Fibroblast of pulmonary artery (primary cell): ENCODE data around the gene TBR1.

Experiments
- DNase-seq: peaks from one replicate; pipeline ENCODE4 v3.0.0-alpha.2; 2010; ENCODE audit warnings: low read depth
- H3K4me3 ChIP-seq: replicated peaks from 2 replicates; pipeline ENCODE4 v1.5.1; 2011; ENCODE audit warnings: low read depth, mild to moderate bottlenecking, control low read depth, low read length, moderate library complexity
- CTCF ChIP-seq: IDR thresholded peaks from 2 replicates; pipeline ENCODE4 v1.5.1; 2011; ENCODE audit warnings: mild to moderate bottlenecking, control low read depth, low read length, inconsistent platforms; ENCODE audit errors: missing control alignments

TBR1 gene

DNA sequence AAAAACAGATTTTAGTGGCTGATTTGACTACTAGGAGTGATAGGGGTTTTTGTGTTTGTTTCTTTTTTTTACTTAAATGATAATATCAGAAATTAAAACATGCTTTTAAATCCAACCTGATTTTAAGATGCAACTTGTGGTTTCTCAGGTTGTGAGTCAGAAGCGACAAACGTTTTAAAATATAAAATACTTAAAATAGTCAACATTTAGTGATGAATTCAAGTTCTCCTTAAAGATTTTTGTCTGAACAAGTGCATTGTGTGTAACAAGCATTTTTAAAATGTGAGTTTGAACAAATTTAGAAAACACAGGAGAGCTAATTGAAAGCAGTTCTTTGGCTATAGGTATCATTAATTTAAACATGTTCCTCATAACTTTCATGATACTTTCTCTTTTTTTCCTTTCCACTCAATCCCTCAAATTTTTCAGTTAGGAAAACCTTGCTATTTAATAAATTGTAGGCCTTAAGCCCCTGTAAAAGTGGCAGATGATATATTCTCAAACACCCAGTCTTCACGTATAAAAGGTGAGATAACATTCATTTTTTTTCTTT is 3.6 kb downstream of the TBR1 start:
- no peak overlapping the region for H3K4me3 ChIP-seq
- DNase-seq = no peak
- TF ChIP-seq CTCF = no peak

GRCh38 chr2:161420406-161421074 is 4.4 kb downstream of the TBR1 start:
- TF ChIP-seq CTCF = no peak
- no peak for DNase-seq
- no peak overlapping the region for H3K4me3 ChIP-seq

DNA sequence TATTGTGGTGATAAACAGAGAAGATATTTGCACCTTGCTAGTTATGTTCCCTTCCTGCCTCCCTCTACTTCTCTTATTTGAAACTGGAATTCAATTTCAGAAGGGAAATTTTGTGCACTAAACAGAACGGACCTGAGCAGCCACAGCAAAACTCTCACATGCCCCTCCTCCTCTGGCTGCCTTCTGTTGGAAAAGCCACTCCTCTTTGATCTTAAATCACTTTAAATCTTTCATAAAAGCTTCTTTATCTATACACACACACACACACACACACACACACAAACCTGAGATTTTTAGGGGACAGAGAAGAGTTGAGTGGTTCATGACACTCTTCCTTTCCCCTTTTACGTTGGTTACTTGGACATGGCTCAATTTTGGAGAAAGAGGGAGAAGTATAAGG is 5.6 kb downstream of the TBR1 start:
- no peak for DNase-seq
- H3K4me3 ChIP-seq = no peak overlapping the region
- no peak for TF ChIP-seq CTCF

DNA sequence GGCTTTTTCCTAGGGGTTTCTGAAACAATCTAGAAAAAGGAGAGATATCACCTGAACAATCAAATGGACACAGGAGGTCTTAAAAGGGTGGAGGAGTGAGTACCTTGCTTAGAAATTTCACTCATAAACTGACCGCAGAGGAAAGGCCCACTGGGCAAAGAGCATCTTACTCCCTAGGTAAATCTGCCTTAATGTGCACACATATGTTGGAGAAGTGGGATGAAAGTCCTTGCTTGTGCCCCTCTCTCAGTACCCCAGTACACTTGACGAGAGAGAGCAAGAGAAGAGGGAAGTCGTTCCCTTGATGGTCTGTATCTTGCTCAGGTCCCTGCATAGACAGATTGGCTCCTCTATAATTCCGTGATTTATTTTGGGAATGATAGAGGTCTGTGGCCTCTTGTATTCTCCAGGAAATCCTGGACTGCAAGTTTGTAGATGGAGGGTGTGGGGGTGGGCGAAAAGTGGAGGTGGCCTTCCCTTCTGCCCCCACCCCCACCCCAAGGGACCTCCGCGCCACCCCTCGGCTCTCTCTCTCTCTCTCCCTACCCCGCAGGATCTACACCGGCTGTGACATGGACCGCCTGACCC is 6.8 kb downstream of the TBR1 start:
- no peak for TF ChIP-seq CTCF
- H3K4me3 ChIP-seq = no peak overlapping the region
- no peak for DNase-seq

- DNase-seq = no peak
- H3K4me3 ChIP-seq = no peak overlapping the region
Observed at GRCh38 chr2:161423421-161424393, 7.6 kb downstream of the TBR1 start.

GRCh38 chr2:161424394-161424769 is 8.3 kb downstream of the TBR1 start:
- no peak for DNase-seq
- TF ChIP-seq CTCF = no peak
- no peak overlapping the region for H3K4me3 ChIP-seq

More at GRCh38 chr2:161423421-161424393, 7.6 kb downstream of the TBR1 start:
- TF ChIP-seq CTCF = no peak
